KMS-11 (cell line): ENCODE results near the gene TBC1D1.

Source experiments
- H2AFZ ChIP-seq: fragments of 200-600 bp; sonication (generic); 2 replicates; pipeline ENCODE4 v1.6.1; 2016; ENCODE audit warnings: antibody characterized with exemption, mixed run types, low read depth
- H3K27ac ChIP-seq: fragments of 200-600 bp; sonication (generic); 2 replicates; pipeline ENCODE4 v1.6.1; 2016; ENCODE audit warnings: mild to moderate bottlenecking, mixed run types
- H3K27me3 ChIP-seq: fragments of 200-600 bp; sonication (generic); 2 replicates; pipeline ENCODE4 v1.6.1; 2017; ENCODE audit warnings: mild to moderate bottlenecking, low read depth, mixed run types, moderate library complexity; ENCODE audit not compliant: insufficient read depth
- H3K36me3 ChIP-seq: fragments of 200-600 bp; sonication (generic); 2 replicates; pipeline ENCODE4 v1.6.1; 2017; ENCODE audit warnings: mild to moderate bottlenecking, mixed run types; ENCODE audit not compliant: insufficient read depth
- H3K4me1 ChIP-seq: fragments of 200-600 bp; sonication (generic); 2 replicates; pipeline ENCODE4 v1.6.1; 2016; ENCODE audit warnings: mild to moderate bottlenecking, low read depth, mixed run types; ENCODE audit not compliant: poor library complexity, severe bottlenecking
- H3K4me2 ChIP-seq: fragments of 200-600 bp; sonication (generic); 2 replicates; pipeline ENCODE4 v1.7.0; 2016; ENCODE audit warnings: mild to moderate bottlenecking, mixed run types
- H3K4me3 ChIP-seq: fragments of 200-600 bp; sonication (generic); IDR thresholded peaks from 2 replicates; pipeline ENCODE4 v1.6.1; 2017; ENCODE audit warnings: low read depth, low read length, mixed read lengths; ENCODE audit not compliant: insufficient read depth
- H3K79me2 ChIP-seq: fragments of 200-600 bp; sonication (generic); 2 replicates; pipeline ENCODE4 v1.6.1; 2016; ENCODE audit warnings: low read depth, mixed run types; ENCODE audit not compliant: insufficient read depth
- H3K9ac ChIP-seq: fragments of 200-600 bp; sonication (generic); 2 replicates; pipeline ENCODE4 v1.6.1; 2016; ENCODE audit warnings: mild to moderate bottlenecking, mixed run types
- H4K20me1 ChIP-seq: fragments of 200-600 bp; sonication (generic); 2 replicates; pipeline ENCODE4 v1.6.1; 2016; ENCODE audit warnings: mild to moderate bottlenecking, mixed run types; ENCODE audit not compliant: insufficient read depth
- CTCF ChIP-seq: fragments of 200-600 bp; sonication (generic); conservative IDR thresholded peaks from 2 replicates; pipeline ENCODE4 v1.6.1; 2017; ENCODE audit warnings: low read depth, mild to moderate bottlenecking, antibody characterized with exemption, low read length, moderate library complexity, mixed read lengths

TBC1D1 gene

GRCh38 chr4:38106311-38106710 is 215.4 kb downstream of the TBC1D1 start:
- H3K27ac ChIP-seq: peak overlapping the region; percentile 47
- no peak overlapping the region for H3K4me3 ChIP-seq
- H3K36me3 ChIP-seq: no peaks in the 10 kb centered on the region
- no peaks in the 10 kb centered on the region for H3K79me2 ChIP-seq
- H3K4me1 ChIP-seq: peaks cover 57% of the 10 kb centered on the region
- peak overlapping the region; percentile 31; the same call in 1 of the 2 replicates for H3K4me2 ChIP-seq
- H4K20me1 ChIP-seq: no peaks in the 10 kb centered on the region
- H2AFZ ChIP-seq: no peak overlapping the region
- no peaks in the 10 kb centered on the region for H3K27me3 ChIP-seq
- no peak for TF ChIP-seq CTCF
- no peak overlapping the region for H3K9ac ChIP-seq

- H3K27ac ChIP-seq: peak overlapping the region; percentile 47; the same call in 1 of the 2 replicates
- H2AFZ ChIP-seq: no peak overlapping the region
- TF ChIP-seq CTCF: no peak
- no peaks in the 10 kb centered on the region for H4K20me1 ChIP-seq
- peak overlapping the region; percentile 31; the same call in 1 of the 2 replicates for H3K4me2 ChIP-seq
- no peaks in the 10 kb centered on the region for H3K79me2 ChIP-seq
- H3K4me3 ChIP-seq: no peak overlapping the region
- no peaks in the 10 kb centered on the region for H3K36me3 ChIP-seq
- peaks cover 64% of the 10 kb centered on the region for H3K4me1 ChIP-seq
- no peak overlapping the region for H3K9ac ChIP-seq
- H3K27me3 ChIP-seq: no peaks in the 10 kb centered on the region
Measured at GRCh38 chr4:38106886-38107514, 216.1 kb downstream of the TBC1D1 start.

- no peak overlapping the region for H3K9ac ChIP-seq
- no peak overlapping the region for H3K27ac ChIP-seq
- no peak for TF ChIP-seq CTCF
- no peaks in the 10 kb centered on the region for H3K27me3 ChIP-seq
- H3K36me3 ChIP-seq: no peaks in the 10 kb centered on the region
- H3K79me2 ChIP-seq: no peaks in the 10 kb centered on the region
- H4K20me1 ChIP-seq: no peaks in the 10 kb centered on the region
- H3K4me3 ChIP-seq: no peak overlapping the region
- H2AFZ ChIP-seq: no peak overlapping the region
- peaks cover 72% of the 10 kb centered on the region for H3K4me1 ChIP-seq
- no peak overlapping the region; the same call in 1 of the 2 replicates for H3K4me2 ChIP-seq
Measured at GRCh38 chr4:38107818-38108217, 216.9 kb downstream of the TBC1D1 start.

GRCh38 chr4:38109370-38109769 is 218.5 kb downstream of the TBC1D1 start:
- no peaks in the 10 kb centered on the region for H4K20me1 ChIP-seq
- H2AFZ ChIP-seq: no peak overlapping the region
- no peak overlapping the region for H3K9ac ChIP-seq
- no peak overlapping the region for H3K4me3 ChIP-seq
- H3K4me1 ChIP-seq: peaks cover 87% of the 10 kb centered on the region
- H3K27ac ChIP-seq: no peak overlapping the region
- no peaks in the 10 kb centered on the region for H3K27me3 ChIP-seq
- H3K4me2 ChIP-seq: no peak overlapping the region
- H3K79me2 ChIP-seq: no peaks in the 10 kb centered on the region
- H3K36me3 ChIP-seq: no peaks in the 10 kb centered on the region
- TF ChIP-seq CTCF: no peak
